Left lung (tissue), 10 donors: Measurements from ENCODE around the gene HOXA9. TPM values are rescaled to one million over a fixed set of nuclear protein-coding genes. Genes with fewer than 3 reads are reported as not detected.

Source experiments
- ATAC-seq: fragments of 200-7000 bp; cut with Tn5 transposase; one replicate; pipeline ENCODE4 v1.9.1; 2020; ENCODE audit warnings: moderate library complexity
- DNase-seq, 4 donors: peaks; one replicate each; pipeline ENCODE4 v3.0.0-alpha.2; 2013 to 2020
- H3K27ac ChIP-seq, 2 donors: fragments of 200-600 bp; sonication (generic) in 1 of 2; one replicate each; pipeline versions ENCODE4 v1.5.0 to v1.8.0; 2020 to 2021
- H3K27me3 ChIP-seq, 2 donors: fragments of 200-600 bp; sonication (generic) in 1 of 2; one replicate each; pipeline versions ENCODE4 v1.5.0 to v1.8.0; 2020 to 2021
- H3K36me3 ChIP-seq, 2 donors: fragments of 200-600 bp; sonication (generic) in 1 of 2; one replicate each; pipeline versions ENCODE4 v1.5.0 to v1.8.0; 2020 to 2021
- H3K4me1 ChIP-seq, 2 donors: fragments of 200-600 bp; one replicate each; pipeline ENCODE4 v1.8.0; 2021
- H3K4me3 ChIP-seq, 2 donors: fragments of 200-600 bp; sonication (generic) in 1 of 2; one replicate each; pipeline versions ENCODE4 v1.5.0 to v1.8.0; 2020 to 2021; ENCODE audit warnings: mild to moderate bottlenecking in 1 of 2
- H3K9me3 ChIP-seq, 2 donors: fragments of 200-600 bp; sonication (generic) in 1 of 2; one replicate each; pipeline versions ENCODE4 v1.5.0 to v1.8.0; 2020 to 2021
- CTCF ChIP-seq, 2 donors: fragments of 200-600 bp; sonication (generic) in 1 of 2; IDR thresholded peaks; one replicate each; pipeline versions ENCODE4 v1.5.0 to v1.8.0; 2021; ENCODE audit warnings: antibody characterized with exemption in 2 of 2
- intact Hi-C, 2 donors: fragments of 100-400 bp; cut with DNase I; formaldehyde crosslinking; loops; one replicate each; pipeline versions ENCODE4 v1.11.2 to v1.14.2; 2022
- polyA plus RNA-seq, 6 donors: library from polyadenylated mRNA; unstranded; fragments of 120-200 nt; gene quantifications; one replicate each; pipeline ENCODE4 v1.2.1, GENCODE V29; 2013; ENCODE audit not compliant: insufficient read length in 6 of 6
- total RNA-seq, 2 donors: library from RNA; stranded (reverse); fragmentation: NEBNext Ultra II Directional; extraction: Animal tissue kit (Norgen Biotek cat#: 25700); gene quantifications; one replicate each; pipeline ENCODE4 v1.2.1, GENCODE V29; 2021
- donor health status: DM: no; HTN: yes; CAD: no.
- donor health status: DM: no; HTN: no; CAD: no.

Gene HOXA9
- total and polyA plus RNA-seq, 8 donors, result 0.38 to 1.4 (median 0.57) TPM

- DNase-seq (peak in 1 of 4 donors; percentile 17), ATAC-seq (no peak)
- H3K36me3 ChIP-seq, result no peaks in the 10 kb centered on the region
- H3K9me3 ChIP-seq, result no peaks in the 10 kb centered on the region
- no peak for TF ChIP-seq CTCF (IDR thresholded peaks at IDR 0.05)
- H3K4me1 ChIP-seq, result peaks cover 0 to 38% of the 10 kb centered on the region in 2 donors
- peak overlapping the region; percentile 7 to 52 for H3K4me3 ChIP-seq
- peaks cover 41 to 100% of the 10 kb centered on the region in 2 donors for H3K27me3 ChIP-seq
- intact Hi-C loops, result no loop called here
- peak overlapping the region; percentile 74 to 87 for H3K27ac ChIP-seq
Measured at GRCh38 chr7:27145914-27146412, 19.4 kb downstream of the HOXA9 start.

GRCh38 chr7:27145165-27145913, 20.0 kb downstream of the HOXA9 start:
- Histone ChIP-seq H3K4me1 (peaks cover 0 to 31% of the 10 kb centered on the region in 2 donors), H3K4me3 (peak overlapping the region; percentile 7 to 52), H3K36me3 (no peaks in the 10 kb centered on the region), H3K27me3 (peaks cover 39 to 100% of the 10 kb centered on the region in 2 donors), H3K27ac (peak overlapping the region; percentile 74 to 87), H3K9me3 (no peaks in the 10 kb centered on the region)
- TF ChIP-seq CTCF (IDR thresholded peaks at IDR 0.05), result no peak
- intact Hi-C loops, result no loop called here
- DNase-seq (peak in 3 of 4 donors; percentile 26 to 81 (median 60)), ATAC-seq (no peak)

- H3K27me3 ChIP-seq, result peaks cover 38 to 100% of the 10 kb centered on the region in 2 donors
Measured at GRCh38 chr7:27144781-27145164, 20.6 kb downstream of the HOXA9 start.

GRCh38 chr7:27143950-27144780, 21.2 kb downstream of the HOXA9 start:
- TF ChIP-seq CTCF (IDR thresholded peaks at IDR 0.05), result no peak
- peak overlapping the region; percentile 6 to 52 for H3K4me3 ChIP-seq
- peaks cover 35 to 100% of the 10 kb centered on the region in 2 donors for H3K27me3 ChIP-seq
- H3K9me3 ChIP-seq, result no peaks in the 10 kb centered on the region
- no peaks in the 10 kb centered on the region for H3K36me3 ChIP-seq
- H3K27ac ChIP-seq, result peak overlapping the region; percentile 74 to 87
- DNase-seq (peak in 1 of 4 donors; percentile 32), ATAC-seq (no peak)
- intact Hi-C loops, result loop anchor here in 1 of 2 donors (2.0 to 5.0 kb wide), 2 partner anchors 47 to 287 kb away; partner anchors contain the start of gene HOXA1
- peaks cover 0 to 24% of the 10 kb centered on the region in 2 donors for H3K4me1 ChIP-seq

More at GRCh38 chr7:27144781-27145164, 20.6 kb downstream of the HOXA9 start:
- Histone ChIP-seq H3K4me1 (peaks cover 0 to 28% of the 10 kb centered on the region in 2 donors), H3K27ac (peak overlapping the region; percentile 74 to 87), H3K36me3 (no peaks in the 10 kb centered on the region), H3K9me3 (no peaks in the 10 kb centered on the region), H3K4me3 (peak overlapping the region in 1 of 2 donors; percentile 52)
- DNase-seq (peak in 3 of 4 donors; percentile 31 to 66 (median 49)), ATAC-seq (no peak)
- no peak for TF ChIP-seq CTCF (IDR thresholded peaks at IDR 0.05)
- intact Hi-C loops, result loop anchor here in 1 of 2 donors (5.0 kb wide), 1 partner anchor 47 kb away; the partner anchor contains the start of gene HOXA1
